BJ (cell line): ENCODE data around the gene SRGAP2. TPM values are rescaled to one million over a fixed set of nuclear protein-coding genes. Genes with fewer than 3 reads are reported as not detected.
"Not testable (repeated sequence)": the region's sequence is repeated elsewhere in the genome, so short reads cannot be mapped to it uniquely, and the experiment has no call there.

ENCODE experiments used
- CTCF ChIA-PET: fragments of 350-600 bp; formaldehyde crosslinking; extraction: SDS; loops from one replicate; lab custom pipeline; 2021; ENCODE audit warnings: antibody characterized with exemption, inconsistent platforms; lab: Yijun Ruan, JAX
- POLR2A ChIA-PET: fragments of 300-600 bp; sonication (Branson Sonifier 250); formaldehyde crosslinking; extraction: SDS; loops from one replicate; lab custom pipeline; 2021; ENCODE audit warnings: antibody characterized with exemption; lab: Charles Lee
- DNase-seq: peaks from one replicate; pipeline ENCODE4 v3.0.0-alpha.2; 2011; ENCODE audit warnings: low read depth
- H3K27me3 ChIP-seq: 2 replicates; pipeline ENCODE4 v1.6.0; 2011; ENCODE audit warnings: low read length; ENCODE audit not compliant: control insufficient read depth, insufficient read depth
- H3K36me3 ChIP-seq: 2 replicates; pipeline ENCODE4 v1.5.1; 2011; ENCODE audit warnings: low read length; ENCODE audit not compliant: control insufficient read depth, insufficient read depth
- H3K4me3 ChIP-seq: 2 replicates; pipeline ENCODE4 v1.5.1; 2011; ENCODE audit warnings: low read depth, mild to moderate bottlenecking, control low read depth, low read length
- CTCF ChIP-seq: IDR thresholded peaks from 2 replicates; pipeline ENCODE4 v1.5.1; 2011; ENCODE audit warnings: low read depth, mild to moderate bottlenecking, control low read depth, inconsistent platforms, low read length, moderate library complexity; ENCODE audit not compliant: insufficient read depth
- polyA minus RNA-seq: library from RNA; depleted of rRNA, polyadenylated mRNA; stranded (reverse); fragments of >200 nt; gene quantifications from 2 replicates; pipeline ENCODE4 v1.2.3, GENCODE V29; 2011; rRNA and poly(A)+ RNA removed
- polyA plus RNA-seq: library from polyadenylated mRNA; depleted of rRNA; stranded (reverse); fragments of >200 nt; gene quantifications from 2 replicates; pipeline ENCODE4 v1.2.3, GENCODE V29; 2011; rRNA removed

The SRGAP2 gene
- 9.2 and 11.6 TPM in 2 replicates for polyA plus RNA-seq
- 35.6 and 44.1 TPM in 2 replicates for polyA minus RNA-seq

- H3K4me3 ChIP-seq: peak within 1 kb of the TSS; percentile 45
- DNase-seq, CTCF ChIA-PET: not testable (repeated sequence)
These were observed at the start of gene SRGAP2 for GRCh38 chr1:206203364-206204158. Gene SRGAP2 (plus strand): TSS chr1:206203541. CDS start chr1:206205971, 2,430 bp downstream.

GRCh38 chr1:206167350-206168029 lies 35.9 kb upstream of the SRGAP2 start:
- H3K36me3 ChIP-seq, H3K4me3 ChIP-seq, CTCF ChIA-PET, DNase-seq, POLR2A ChIA-PET, H3K27me3 ChIP-seq: not testable (repeated sequence)

More at GRCh38 chr1:206203364-206204158, at the start of gene SRGAP2:
- POLR2A ChIA-PET, H3K27me3 ChIP-seq, H3K36me3 ChIP-seq: not testable (repeated sequence)

- H3K36me3 ChIP-seq, H3K27me3 ChIP-seq, DNase-seq, CTCF ChIA-PET, H3K4me3 ChIP-seq: not testable (repeated sequence)
- POLR2A ChIA-PET: interaction anchor here (0.6 kb wide), 1 partner anchor 309 kb away, joined by 4 read pairs; no protein-coding TSS in a partner anchor
These were observed 33.5 kb upstream of the SRGAP2 start for GRCh38 chr1:206169794-206170193.

GRCh38 chr1:206173110-206173719 lies 30.1 kb upstream of the SRGAP2 start:
- CTCF ChIA-PET, H3K4me3 ChIP-seq, H3K27me3 ChIP-seq, DNase-seq, POLR2A ChIA-PET, H3K36me3 ChIP-seq: not testable (repeated sequence)

DNA sequence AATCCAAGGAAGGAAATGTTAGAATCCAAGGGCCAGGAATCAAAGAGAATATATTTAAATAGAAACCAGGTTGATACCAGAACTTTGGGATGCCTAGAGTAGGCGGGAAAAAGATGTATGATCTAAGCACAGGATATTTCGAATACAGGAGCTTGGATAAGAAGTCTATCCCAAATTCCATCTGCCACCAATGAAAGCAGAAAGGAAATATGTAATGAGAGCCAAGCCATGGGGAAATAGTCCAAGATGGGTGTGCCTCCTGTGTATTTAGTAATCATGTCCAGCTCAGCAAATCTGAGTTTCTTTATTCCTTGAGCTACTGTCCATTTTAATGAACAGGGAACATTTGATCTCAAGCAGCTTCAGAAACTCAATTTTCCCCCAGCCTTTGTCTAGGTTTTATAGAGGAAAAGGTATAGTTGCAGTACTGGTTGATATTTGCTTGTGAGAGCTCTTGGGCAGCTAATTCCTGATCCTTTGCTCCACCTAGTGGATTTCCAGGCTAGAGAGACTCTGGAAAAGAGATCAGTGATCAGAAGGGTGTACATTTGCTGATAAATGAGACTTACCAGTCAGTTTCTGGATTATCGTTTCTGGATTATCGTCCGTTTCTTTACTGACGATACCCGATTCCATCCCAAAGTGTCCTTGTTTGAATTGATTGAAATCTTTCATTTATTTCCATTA lies 29.0 kb upstream of the SRGAP2 start:
- H3K4me3 ChIP-seq, H3K36me3 ChIP-seq, DNase-seq, H3K27me3 ChIP-seq, CTCF ChIA-PET, POLR2A ChIA-PET: not testable (repeated sequence)

DNA sequence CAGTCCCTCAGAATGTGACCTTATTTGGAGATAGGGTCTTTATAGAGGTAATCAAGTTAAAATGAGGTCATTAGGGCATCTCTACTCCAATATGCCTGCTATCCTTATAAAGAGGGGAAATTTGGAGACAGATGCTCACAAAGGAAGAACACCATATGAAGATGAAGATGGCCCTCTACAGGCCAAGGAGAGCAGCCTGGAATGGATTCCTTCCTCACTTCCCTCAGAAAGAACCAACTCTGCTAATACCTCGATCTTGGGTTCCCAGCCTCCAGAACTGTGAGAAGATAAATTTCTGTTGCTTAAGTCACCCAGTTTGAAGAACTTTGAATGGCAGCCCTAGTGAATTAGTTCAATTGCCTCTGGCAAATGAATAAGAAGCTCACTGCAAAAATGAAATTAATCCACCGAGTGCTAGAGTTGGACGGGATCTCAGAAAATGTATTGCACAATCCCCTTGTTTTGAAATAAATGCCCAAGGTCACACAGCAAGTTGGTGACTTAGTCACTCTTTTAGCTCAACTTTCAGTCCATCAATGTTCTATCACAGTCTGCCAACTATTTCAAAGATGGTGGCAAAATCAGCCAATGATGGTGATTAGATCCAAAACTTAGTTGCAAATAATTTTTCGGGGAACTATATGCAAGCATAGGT lies 27.8 kb upstream of the SRGAP2 start:
- POLR2A ChIA-PET, H3K4me3 ChIP-seq, DNase-seq, CTCF ChIA-PET, H3K36me3 ChIP-seq, H3K27me3 ChIP-seq: not testable (repeated sequence)
- TF ChIP-seq CTCF: peak; percentile 31; the same call in 1 of the 2 replicates

GRCh38 chr1:206176114-206176502 lies 27.2 kb upstream of the SRGAP2 start:
- not testable (repeated sequence) for H3K4me3 ChIP-seq, DNase-seq

DNA sequence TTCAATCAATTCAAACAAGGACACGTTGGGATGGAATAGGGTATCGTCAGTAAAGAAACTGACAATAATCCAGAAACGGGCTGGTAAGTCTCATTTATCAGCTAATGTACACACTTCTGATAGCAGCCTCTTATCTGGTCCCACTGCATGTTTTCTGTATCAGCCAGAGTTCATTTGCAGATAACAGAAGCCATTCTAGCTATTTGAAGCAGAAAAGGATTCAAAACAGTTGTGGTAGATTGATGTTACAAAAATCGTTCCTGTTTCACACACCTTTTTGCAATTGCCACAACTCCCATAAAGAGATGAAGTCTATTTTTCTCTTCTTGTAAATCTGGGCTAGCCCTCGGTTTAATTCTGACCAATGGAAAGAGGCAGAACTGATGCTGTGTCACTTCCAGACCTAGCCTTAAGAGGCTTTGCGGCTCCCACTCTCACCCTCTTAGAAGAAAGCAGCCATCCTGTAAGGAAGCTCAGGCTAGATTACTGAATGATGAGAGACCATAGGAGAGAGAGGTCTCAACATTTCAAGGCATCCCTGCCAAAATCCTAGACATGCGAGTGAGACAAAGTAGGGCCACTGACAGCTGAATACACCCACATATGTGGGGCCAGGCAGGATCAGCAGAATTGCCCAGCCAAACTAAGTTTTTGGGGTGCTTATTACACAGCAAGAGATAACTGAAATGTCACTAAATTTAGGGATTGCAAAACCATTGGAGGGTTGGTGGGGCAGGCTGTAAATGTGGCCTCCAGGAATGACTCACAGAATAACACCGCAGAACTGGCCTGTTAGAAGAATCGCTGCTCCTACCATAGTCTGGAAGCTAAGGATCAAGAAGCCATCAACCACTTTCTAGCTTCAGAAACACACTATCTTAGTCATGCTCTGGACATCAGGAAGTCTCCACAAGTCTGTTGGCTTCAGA lies 25.0 kb upstream of the SRGAP2 start:
- POLR2A ChIA-PET, CTCF ChIA-PET: not testable (repeated sequence)
- peak; percentile 25 for DNase-seq

More at GRCh38 chr1:206176114-206176502, 27.2 kb upstream of the SRGAP2 start:
- CTCF ChIA-PET, H3K36me3 ChIP-seq, POLR2A ChIA-PET, H3K27me3 ChIP-seq: not testable (repeated sequence)

DNA sequence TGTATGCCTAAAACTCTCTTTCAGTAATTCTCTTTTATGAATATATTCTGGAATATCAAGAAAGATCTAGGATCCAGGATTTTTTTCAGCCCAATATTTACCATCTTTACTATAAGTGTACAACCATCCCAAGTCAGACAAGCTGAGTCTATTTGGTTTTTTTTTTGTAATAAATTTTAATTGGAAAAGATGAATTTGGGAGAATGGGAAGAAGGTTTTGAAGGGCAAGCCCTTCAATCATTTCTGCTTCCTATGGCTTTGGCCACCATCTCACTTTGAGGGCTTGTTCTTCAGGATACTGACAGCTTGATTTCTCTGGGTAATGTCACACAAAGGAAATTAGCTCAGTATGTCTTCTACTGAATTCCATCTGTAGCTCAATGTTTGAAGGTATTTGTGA lies 23.7 kb upstream of the SRGAP2 start:
- POLR2A ChIA-PET, DNase-seq, H3K36me3 ChIP-seq, CTCF ChIA-PET, H3K4me3 ChIP-seq, H3K27me3 ChIP-seq: not testable (repeated sequence)

More for the DNA sequence above, 25.0 kb upstream of the SRGAP2 start:
- not testable (repeated sequence) for H3K4me3 ChIP-seq, H3K27me3 ChIP-seq, H3K36me3 ChIP-seq
